GM06990 (cell line): ENCODE data around the gene ARHGEF17.

Source experiments
- DNase-seq: peaks from one replicate; pipeline ENCODE4 v3.0.0-alpha.2; 2011; ENCODE audit not compliant: insufficient read length; ENCODE audit errors: extremely low read depth
- H3K27me3 ChIP-seq: replicated peaks from 2 replicates; pipeline ENCODE4 v1.6.0; 2011; ENCODE audit warnings: low read length; ENCODE audit not compliant: control insufficient read depth, insufficient read depth
- H3K36me3 ChIP-seq: 2 replicates; pipeline ENCODE4 v1.5.1; 2011; ENCODE audit warnings: low read length; ENCODE audit not compliant: control insufficient read depth, insufficient read depth
- H3K4me3 ChIP-seq: replicated peaks from 2 replicates; pipeline ENCODE4 v1.5.1; 2011; ENCODE audit warnings: low read depth, mild to moderate bottlenecking, control low read depth, low read length
- TF ChIP-seq, protein P1 (sequence below): IDR thresholded peaks from 2 replicates; pipeline ENCODE4 v1.5.1; 2011; ENCODE audit warnings: low read length, control low read depth, mild to moderate bottlenecking, inconsistent platforms; ENCODE audit not compliant: insufficient read depth, poor library complexity, severe bottlenecking

ARHGEF17 gene

DNA sequence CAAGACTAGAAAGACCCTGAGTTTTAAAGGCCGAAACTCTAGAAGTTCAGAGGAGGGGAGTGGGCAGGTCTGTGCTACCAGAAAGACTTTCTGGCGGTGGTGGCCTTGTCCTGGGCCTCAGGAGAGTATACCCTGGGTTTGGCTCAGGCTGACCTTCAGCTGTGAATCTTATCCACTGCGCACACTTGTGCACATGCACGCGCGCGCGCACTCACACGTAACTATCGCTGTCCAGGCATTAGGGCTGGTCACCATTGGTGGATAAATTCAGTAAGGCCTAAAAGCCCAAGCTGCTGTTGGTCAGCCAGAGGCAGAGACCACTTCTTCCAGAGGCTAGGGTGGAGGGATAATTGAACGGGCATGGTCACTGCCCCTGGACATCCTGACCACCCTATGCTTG lies 25.1 kb downstream of the ARHGEF17 start:
- no peak overlapping the region for H3K4me3 ChIP-seq
- TF ChIP-seq, protein P1, sequence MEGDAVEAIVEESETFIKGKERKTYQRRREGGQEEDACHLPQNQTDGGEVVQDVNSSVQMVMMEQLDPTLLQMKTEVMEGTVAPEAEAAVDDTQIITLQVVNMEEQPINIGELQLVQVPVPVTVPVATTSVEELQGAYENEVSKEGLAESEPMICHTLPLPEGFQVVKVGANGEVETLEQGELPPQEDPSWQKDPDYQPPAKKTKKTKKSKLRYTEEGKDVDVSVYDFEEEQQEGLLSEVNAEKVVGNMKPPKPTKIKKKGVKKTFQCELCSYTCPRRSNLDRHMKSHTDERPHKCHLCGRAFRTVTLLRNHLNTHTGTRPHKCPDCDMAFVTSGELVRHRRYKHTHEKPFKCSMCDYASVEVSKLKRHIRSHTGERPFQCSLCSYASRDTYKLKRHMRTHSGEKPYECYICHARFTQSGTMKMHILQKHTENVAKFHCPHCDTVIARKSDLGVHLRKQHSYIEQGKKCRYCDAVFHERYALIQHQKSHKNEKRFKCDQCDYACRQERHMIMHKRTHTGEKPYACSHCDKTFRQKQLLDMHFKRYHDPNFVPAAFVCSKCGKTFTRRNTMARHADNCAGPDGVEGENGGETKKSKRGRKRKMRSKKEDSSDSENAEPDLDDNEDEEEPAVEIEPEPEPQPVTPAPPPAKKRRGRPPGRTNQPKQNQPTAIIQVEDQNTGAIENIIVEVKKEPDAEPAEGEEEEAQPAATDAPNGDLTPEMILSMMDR: no peak
- no peak for DNase-seq
- H3K27me3 ChIP-seq: no peaks in the 10 kb centered on the region
- no peaks in the 10 kb centered on the region for H3K36me3 ChIP-seq

DNA sequence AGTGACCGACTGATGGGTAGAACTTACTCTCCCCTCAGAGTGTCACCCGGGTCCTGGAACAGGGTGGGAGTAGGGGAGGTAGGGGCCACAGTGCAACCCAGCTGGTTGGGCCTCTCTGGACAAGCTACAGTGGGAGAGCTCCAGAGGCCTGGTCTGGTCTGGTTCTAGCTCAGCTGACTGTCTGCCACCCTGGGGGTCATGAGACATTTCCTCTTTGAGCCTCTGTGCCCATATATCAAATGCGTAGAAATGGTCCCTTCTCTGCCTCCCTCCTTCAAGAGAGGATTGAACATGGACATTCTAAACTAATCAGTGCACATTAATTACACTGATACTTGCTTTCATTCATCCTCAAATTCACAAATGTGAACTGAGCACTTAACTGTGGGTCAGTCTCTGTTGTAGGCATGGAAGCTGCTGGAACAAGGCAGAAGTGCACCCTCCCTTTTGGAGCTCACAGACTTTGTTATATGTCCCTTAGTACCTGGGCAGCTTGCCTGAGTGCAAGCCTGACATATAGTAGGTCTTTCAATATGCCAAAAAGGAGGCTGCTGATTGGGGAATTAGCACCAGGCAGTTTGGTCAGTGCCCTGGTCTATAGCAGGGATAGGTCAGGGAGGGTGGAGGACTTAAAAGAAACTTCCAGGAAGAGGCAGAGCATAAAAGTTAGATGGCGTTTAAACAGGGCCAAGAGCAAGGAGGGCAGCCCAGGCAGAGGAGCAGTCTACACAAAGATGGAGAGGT lies 25.7 kb downstream of the ARHGEF17 start:
- TF ChIP-seq, protein P1: no peak
- Histone ChIP-seq H3K36me3 (no peaks in the 10 kb centered on the region), H3K27me3 (no peaks in the 10 kb centered on the region), H3K4me3 (no peak overlapping the region)
- no peak for DNase-seq

DNA sequence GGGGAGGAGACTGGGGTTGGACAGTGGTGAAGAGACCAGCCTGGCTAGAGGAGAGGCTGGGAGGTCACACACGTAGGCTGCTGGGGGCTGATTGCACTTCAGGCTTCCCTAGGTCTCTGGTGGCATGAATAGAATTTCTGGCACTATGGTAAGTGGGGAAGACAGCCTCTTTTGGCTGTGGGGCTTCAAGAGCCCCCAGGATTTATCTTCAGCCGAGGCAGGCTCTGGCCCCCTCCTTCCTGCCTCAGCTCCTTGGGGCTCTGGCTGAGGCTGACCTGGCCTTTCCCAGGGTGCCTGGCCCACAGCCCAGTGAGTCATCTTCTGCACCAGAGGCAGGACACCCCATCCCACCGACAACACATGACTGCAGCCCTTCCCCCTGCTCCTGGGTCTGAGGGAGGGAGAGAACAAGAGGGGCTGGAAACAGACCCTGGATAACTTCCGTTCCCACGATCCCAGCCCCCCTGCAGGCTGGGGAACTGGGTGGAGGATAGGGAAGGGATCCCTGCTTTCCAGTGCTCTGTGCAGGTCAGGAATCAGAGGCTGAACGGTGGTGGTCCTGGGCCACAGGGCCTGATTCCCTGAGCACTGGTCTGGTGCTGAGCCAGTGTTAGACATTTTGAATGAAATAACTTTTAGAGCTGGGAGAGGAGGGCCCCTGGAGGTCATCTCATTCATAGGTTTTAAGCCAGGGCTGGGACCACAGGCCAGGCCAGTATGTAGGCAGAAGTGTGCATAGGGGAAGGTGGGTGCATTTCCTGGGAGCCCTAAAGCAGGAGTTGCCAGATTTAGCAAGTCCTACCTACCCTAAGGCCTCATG lies 26.5 kb downstream of the ARHGEF17 start:
- H3K36me3 ChIP-seq: no peaks in the 10 kb centered on the region
- DNase-seq: no peak
- H3K27me3 ChIP-seq: no peaks in the 10 kb centered on the region
- H3K4me3 ChIP-seq: no peak overlapping the region
- TF ChIP-seq, protein P1: peak; percentile 34

- Histone ChIP-seq H3K27me3 (no peaks in the 10 kb centered on the region), H3K4me3 (no peak overlapping the region), H3K36me3 (no peaks in the 10 kb centered on the region)
- TF ChIP-seq, protein P1: peak; percentile 97
- peak; percentile 68 for DNase-seq
These were observed 27.3 kb downstream of the ARHGEF17 start for GRCh38 chr11:73335204-73335923.

DNA sequence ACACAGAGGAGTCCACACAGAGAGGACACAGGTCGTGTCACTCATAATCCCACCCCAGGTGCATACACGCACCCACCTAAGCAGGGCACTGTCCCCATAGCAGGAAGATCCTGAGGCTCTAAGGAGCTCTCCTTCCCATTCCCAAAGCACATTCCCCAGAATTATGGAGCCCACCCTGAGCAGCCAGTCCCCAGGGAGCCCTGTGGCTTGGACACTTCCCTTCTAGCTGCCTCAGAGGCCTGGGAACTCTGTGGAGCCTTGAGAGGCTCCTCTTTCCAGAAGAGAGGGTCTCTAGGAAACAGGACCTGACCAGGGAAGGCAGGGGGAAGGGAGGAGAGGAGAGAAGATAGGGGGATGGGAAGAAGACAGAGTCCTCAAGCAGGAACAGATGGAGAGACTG lies 29.8 kb downstream of the ARHGEF17 start:
- H3K27me3 ChIP-seq: no peaks in the 10 kb centered on the region
- TF ChIP-seq, protein P1: no peak

More for the DNA sequence above, 29.8 kb downstream of the ARHGEF17 start:
- Histone ChIP-seq H3K4me3 (no peak overlapping the region), H3K36me3 (no peaks in the 10 kb centered on the region)
- DNase-seq: no peak
